Ecto neural progenitor cell (in vitro differentiated cells): ENCODE measurements around the gene LRR1.
A peak's percentile ranks its signal among the peaks of the same experiment; 100 is the strongest.
"Not testable (repeated sequence)": the region's sequence is repeated elsewhere in the genome, so short reads cannot be mapped to it uniquely, and the experiment has no call there.

Experiments used
- DNase-seq: peaks from one replicate; pipeline ENCODE4 v3.0.0-alpha.2; 2018; ENCODE audit warnings: low spot score

Gene LRR1

GRCh38 chr14:49598485-49599300 lies at the start of gene LRR1:
TSS of gene LRR1 (plus strand) at chr14:49598940. CDS start at chr14:49599021, 81 bp downstream.
- DNase-seq, result peak; percentile 93

GRCh38 chr14:49549446-49549845 lies 49.3 kb upstream of the LRR1 start:
- DNase-seq, result no peak

- peak; percentile 59 for DNase-seq
Observed at GRCh38 chr14:49549881-49550280, 48.9 kb upstream of the LRR1 start.

- DNase-seq, result no peak
Observed at GRCh38 chr14:49550286-49551184, 48.2 kb upstream of the LRR1 start.

- no peak for DNase-seq
Observed at GRCh38 chr14:49551569-49551968, 47.2 kb upstream of the LRR1 start.

GRCh38 chr14:49553106-49553505 lies 45.6 kb upstream of the LRR1 start:
- no peak for DNase-seq

GRCh38 chr14:49553892-49554291 lies 44.8 kb upstream of the LRR1 start:
- DNase-seq, result no peak

GRCh38 chr14:49559979-49560768 lies 38.6 kb upstream of the LRR1 start:
- no peak for DNase-seq

GRCh38 chr14:49566714-49567113 lies 32.0 kb upstream of the LRR1 start:
- DNase-seq, result no peak

- no peak for DNase-seq
Observed at GRCh38 chr14:49569281-49569680, 29.5 kb upstream of the LRR1 start.

- DNase-seq, result no peak
Observed at GRCh38 chr14:49574038-49574437, 24.7 kb upstream of the LRR1 start.

GRCh38 chr14:49578141-49578540 lies 20.6 kb upstream of the LRR1 start:
- no peak for DNase-seq

GRCh38 chr14:49579841-49580240 lies 18.9 kb upstream of the LRR1 start:
- DNase-seq, result no peak

- no peak for DNase-seq
Observed at GRCh38 chr14:49581209-49582112, 17.3 kb upstream of the LRR1 start.

GRCh38 chr14:49582113-49582977 lies 16.4 kb upstream of the LRR1 start:
- DNase-seq, result no peak

- DNase-seq, result no peak
Observed at GRCh38 chr14:49583629-49584028, 15.1 kb upstream of the LRR1 start.

GRCh38 chr14:49584058-49584457 lies 14.7 kb upstream of the LRR1 start:
- DNase-seq, result no peak

- DNase-seq, result not testable (repeated sequence)
Observed at GRCh38 chr14:49584981-49585640, 13.6 kb upstream of the LRR1 start.

- DNase-seq, result peak; percentile 99
Observed at GRCh38 chr14:49585803-49586672, 12.7 kb upstream of the LRR1 start, which contains the start of gene RPS29. TSS of gene RPS29 (minus strand) at chr14:49586380. CDS start at chr14:49586346, 34 bp downstream.
